Stimulated activated CD8-positive, alpha-beta memory T cell treated with anti-CD3 and anti-CD28 coated beads, Interleukin-4, amount 100 ng/mL, for 4 hours (primary cell): ENCODE results near the gene ATXN10.
A peak's percentile ranks its signal among the peaks of the same experiment; 100 is the strongest.
"Not testable (repeated sequence)": the region's sequence is repeated elsewhere in the genome, so short reads cannot be mapped to it uniquely, and the experiment has no call there.

Experiments used
- DNase-seq, 2 donors: peaks; one replicate each; pipeline ENCODE4 v3.0.0-alpha.2; 2020; ENCODE audit warnings: low read depth in 2 of 2, low spot score in 1 of 2

The ATXN10 gene

GRCh38 chr22:45671783-45672563 lies at the start of gene ATXN10:
TSS of gene ATXN10 (plus strand) at chr22:45671834. CDS start at chr22:45672064, 230 bp downstream.
- peak; percentile 32 to 44 for DNase-seq

- no peak for DNase-seq
Observed at GRCh38 chr22:45621836-45622600, 49.6 kb upstream of the ATXN10 start.

GRCh38 chr22:45623464-45624145 lies 48.0 kb upstream of the ATXN10 start:
- DNase-seq: not testable (repeated sequence)

- no peak for DNase-seq
Observed at GRCh38 chr22:45626198-45626651, 45.4 kb upstream of the ATXN10 start.

GRCh38 chr22:45627489-45628233 lies 44.0 kb upstream of the ATXN10 start:
- no peak for DNase-seq

- no peak for DNase-seq
Observed at GRCh38 chr22:45628515-45628914, 43.1 kb upstream of the ATXN10 start.

GRCh38 chr22:45629469-45630089 lies 42.1 kb upstream of the ATXN10 start:
- DNase-seq: no peak

GRCh38 chr22:45630436-45630835 lies 41.2 kb upstream of the ATXN10 start:
- DNase-seq: no peak

- DNase-seq: no peak
Observed at GRCh38 chr22:45631140-45631840, 40.3 kb upstream of the ATXN10 start.

- DNase-seq: no peak
Observed at GRCh38 chr22:45631841-45632238, 39.8 kb upstream of the ATXN10 start.

- DNase-seq: no peak
Observed at GRCh38 chr22:45632791-45633515, 38.7 kb upstream of the ATXN10 start.

- no peak for DNase-seq
Observed at GRCh38 chr22:45636683-45637082, 35.0 kb upstream of the ATXN10 start.

- no peak for DNase-seq
Observed at GRCh38 chr22:45638197-45638596, 33.4 kb upstream of the ATXN10 start.

- DNase-seq: no peak
Observed at GRCh38 chr22:45638834-45639746, 32.5 kb upstream of the ATXN10 start.

GRCh38 chr22:45639747-45640102 lies 31.9 kb upstream of the ATXN10 start:
- DNase-seq: no peak

GRCh38 chr22:45640291-45640940 lies 31.2 kb upstream of the ATXN10 start:
- no peak for DNase-seq

GRCh38 chr22:45640941-45641621 lies 30.6 kb upstream of the ATXN10 start:
- DNase-seq: no peak
